ENCODE measurements around the gene IRGQ.
"Not testable (repeated sequence)": the region's sequence is repeated elsewhere in the genome, so short reads cannot be mapped to it uniquely, and the experiment has no call there.

IRGQ gene

DNA sequence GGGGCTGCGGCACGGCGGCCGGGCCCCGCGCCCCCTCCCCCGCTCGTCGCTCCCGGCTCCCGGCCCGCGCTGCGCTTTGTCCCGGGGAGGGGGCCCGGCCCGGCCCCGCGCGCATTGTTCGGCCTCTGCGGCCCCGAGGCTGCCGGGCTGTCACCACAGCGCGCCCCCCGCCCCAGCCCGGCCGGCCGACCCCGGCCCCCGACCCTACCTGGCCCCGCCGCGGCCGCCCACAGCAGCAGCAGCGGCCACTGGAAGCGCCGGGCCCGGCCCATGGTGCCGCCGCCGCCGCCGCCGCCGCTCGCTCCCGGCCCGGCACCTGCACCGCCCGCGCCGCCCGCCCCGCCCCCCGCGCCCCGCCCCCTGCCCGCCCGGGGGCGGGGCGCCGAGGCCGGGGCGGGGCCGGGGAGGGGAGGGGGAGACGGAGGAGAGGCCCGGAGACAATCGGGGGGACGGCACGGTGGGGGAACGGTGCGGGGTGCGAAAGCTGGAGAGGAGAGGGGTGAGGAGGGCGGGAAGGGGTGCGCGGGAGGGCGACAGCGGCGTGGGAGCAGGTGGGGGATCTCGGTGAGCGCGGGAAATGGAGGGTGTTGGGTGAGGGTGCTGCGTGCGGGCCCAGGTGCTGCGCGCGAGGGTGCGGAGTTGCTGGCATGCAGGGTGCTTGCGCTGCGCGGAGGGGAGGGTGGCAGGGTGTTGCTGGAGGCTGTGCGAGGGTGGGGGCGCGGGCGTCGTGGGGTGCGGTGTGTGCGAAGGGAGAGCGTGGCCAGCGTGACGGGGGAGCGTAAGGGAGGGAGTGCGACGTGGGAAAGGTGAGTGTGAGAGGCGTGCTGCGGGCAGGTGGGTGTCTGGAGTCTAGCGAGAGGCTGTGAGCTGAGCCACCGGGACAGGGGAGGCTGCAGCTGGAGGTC, 43.8 kb upstream of the IRGQ start, which contains the start of gene CADM4:
Gene CADM4 (minus strand): TSS at position 332 of the 905 bp plus-strand sequence. CDS start 60 bp downstream, at position 272.
- TF ChIP-seq, protein P1, sequence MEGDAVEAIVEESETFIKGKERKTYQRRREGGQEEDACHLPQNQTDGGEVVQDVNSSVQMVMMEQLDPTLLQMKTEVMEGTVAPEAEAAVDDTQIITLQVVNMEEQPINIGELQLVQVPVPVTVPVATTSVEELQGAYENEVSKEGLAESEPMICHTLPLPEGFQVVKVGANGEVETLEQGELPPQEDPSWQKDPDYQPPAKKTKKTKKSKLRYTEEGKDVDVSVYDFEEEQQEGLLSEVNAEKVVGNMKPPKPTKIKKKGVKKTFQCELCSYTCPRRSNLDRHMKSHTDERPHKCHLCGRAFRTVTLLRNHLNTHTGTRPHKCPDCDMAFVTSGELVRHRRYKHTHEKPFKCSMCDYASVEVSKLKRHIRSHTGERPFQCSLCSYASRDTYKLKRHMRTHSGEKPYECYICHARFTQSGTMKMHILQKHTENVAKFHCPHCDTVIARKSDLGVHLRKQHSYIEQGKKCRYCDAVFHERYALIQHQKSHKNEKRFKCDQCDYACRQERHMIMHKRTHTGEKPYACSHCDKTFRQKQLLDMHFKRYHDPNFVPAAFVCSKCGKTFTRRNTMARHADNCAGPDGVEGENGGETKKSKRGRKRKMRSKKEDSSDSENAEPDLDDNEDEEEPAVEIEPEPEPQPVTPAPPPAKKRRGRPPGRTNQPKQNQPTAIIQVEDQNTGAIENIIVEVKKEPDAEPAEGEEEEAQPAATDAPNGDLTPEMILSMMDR (IDR thresholded peaks at IDR 0.05; ENCODE audit: low read depth, low read length): no peak
- no peak for DNase-seq (ENCODE audit: extremely low read depth, low read depth)

DNA sequence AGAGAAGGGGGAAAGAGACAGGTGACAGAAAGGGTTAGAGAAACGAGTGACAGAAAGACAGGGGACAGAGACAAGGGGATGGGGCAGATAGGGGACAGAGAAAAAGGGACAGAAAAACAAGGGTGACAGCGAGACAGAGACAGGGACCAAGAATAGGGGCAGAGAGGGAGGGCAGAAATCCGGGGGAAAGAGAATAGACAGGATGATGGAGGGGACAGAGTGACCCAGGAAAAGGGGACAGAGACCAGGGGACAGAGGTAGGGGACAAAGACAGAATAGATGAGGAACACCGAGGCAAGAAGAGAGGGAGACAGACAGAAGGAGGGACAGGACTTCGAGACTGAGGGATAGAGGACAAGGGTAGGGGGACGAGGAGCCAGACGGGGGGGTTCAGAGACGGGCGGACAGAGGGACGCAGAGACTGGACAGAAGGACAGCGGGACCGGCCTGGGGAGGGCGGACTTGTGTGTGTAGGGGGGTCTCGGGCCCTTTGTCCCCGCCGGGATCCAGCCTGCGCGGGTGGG, 43.1 kb upstream of the IRGQ start:
- TF ChIP-seq, protein P1 (IDR thresholded peaks at IDR 0.05; ENCODE audit: low read depth, low read length): no peak
- DNase-seq (ENCODE audit: extremely low read depth, low read depth): no peak

DNA sequence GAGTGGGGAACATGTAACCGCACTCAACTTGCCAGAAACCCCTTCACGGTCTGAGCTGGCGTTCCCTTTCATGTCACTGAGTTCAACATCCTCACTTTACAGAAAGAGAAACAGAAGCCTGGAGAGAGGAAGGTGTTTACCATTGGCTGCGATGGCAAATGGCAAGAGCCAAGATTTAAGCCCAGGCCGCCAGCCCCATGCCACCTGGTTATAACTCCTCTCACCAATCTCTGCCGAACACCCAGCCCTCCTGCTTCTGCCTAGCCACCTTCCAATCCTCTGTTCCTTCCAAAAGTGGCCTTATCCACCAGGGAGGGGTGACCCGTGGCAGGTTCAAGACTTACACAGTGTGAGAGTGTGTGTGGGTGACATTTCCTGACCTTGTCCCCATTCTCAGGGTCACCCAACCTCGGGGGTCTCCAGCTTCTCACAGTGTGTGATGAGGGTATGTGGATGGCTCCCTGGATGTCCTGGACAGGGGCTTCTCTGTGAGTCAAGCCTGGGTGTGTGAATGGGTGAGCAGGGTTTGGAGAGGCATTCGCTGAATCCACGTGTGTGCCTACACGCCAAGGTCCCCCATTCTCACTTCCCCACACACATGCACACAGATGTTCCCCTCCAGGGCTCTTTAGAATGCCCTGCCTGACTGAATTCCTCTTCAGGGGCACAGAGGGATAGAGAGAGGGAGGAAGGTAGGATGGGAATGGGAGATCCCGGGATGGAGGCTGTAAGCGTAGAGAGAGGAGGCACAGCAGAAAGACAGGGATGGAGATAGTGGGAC, 42.5 kb upstream of the IRGQ start:
- DNase-seq (ENCODE audit: extremely low read depth, low read depth): no peak
- TF ChIP-seq, protein P1 (IDR thresholded peaks at IDR 0.05; ENCODE audit: low read depth, low read length): no peak

DNA sequence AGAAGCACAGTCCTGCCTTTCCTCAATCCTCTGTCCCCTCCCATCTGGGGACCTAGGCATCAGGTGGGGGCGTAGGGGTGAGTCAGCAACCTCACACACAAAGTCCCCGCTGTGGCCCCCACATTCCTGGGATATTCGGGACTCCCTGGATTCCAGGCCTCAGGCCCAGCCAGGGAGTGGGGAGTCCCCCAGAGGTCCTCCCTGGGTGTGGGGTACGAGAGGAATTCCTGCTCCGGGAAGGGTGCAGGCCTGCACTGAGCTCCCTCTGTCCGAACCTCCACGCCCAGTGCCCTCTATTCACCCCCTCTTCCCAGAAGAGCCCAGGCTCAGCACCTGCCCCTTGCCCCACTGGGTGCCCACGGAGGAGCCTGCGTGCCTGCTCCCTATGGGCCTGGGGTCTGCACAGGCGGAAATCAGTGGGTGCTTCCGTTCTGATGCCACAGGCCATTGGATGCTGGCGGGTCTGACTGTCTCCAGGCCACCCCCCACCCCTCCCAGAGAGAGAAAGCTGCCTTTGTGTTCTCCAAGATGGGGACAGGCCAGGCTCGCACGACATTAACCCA, 40.3 kb upstream of the IRGQ start:
- DNase-seq (ENCODE audit: extremely low read depth, low read depth): no peak
- TF ChIP-seq, protein P1 (IDR thresholded peaks at IDR 0.05; ENCODE audit: low read depth, low read length): no peak

DNA sequence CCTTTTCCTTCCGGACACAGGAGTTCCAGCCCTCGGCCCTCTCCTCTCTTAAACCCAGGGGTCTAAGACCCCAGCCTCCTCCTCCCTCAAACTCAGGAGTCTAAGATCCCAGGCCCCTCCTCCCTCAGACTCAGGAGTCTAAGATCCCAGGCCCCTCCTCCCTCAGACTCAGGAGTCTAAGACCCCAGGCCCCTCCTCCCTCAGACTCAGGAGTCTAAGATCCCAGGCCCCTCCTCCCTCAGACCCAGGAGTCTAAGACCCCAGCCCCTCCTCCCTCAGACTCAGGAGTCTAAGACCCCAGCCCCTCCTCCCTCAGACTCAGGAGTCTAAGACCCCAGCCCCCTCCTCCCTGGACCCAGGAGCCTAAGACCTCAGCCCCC, 39.6 kb upstream of the IRGQ start:
- DNase-seq (ENCODE audit: extremely low read depth, low read depth): not testable (repeated sequence)

DNA sequence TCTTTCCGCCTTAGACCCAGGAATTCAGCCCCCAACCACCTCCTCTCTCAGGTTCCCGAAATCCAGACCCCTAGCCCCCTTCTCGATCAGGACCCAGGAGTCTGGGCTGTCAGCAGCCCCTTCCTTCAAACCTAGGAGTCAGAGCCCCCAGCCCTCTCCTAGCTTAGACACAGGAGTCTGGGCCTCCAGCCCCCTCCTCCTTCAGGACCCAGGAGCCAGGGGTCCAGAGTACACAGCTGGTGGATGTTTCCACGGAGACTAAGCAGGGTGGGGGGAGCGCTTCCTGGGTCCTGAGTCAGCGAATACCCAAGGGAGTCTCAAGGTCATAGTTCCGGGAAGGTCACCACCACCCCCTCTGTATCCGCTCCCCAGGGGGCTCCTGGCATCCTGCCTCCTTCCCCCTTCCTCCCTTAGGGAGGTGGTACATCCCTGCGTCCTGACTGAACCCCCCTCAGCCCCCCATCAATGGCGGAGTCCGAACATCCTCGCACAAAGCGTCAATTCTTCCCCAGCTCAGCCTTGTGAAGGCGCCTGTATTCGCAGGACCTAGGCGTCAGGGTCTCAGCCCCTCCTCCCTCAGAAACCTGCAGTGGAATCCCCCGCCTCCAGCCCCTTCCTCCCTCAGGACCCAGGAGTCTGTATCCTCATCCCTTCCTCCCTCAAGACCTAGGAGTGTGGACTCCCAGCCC, 39.1 kb upstream of the IRGQ start:
- no peak for DNase-seq (ENCODE audit: extremely low read depth, low read depth)

DNA sequence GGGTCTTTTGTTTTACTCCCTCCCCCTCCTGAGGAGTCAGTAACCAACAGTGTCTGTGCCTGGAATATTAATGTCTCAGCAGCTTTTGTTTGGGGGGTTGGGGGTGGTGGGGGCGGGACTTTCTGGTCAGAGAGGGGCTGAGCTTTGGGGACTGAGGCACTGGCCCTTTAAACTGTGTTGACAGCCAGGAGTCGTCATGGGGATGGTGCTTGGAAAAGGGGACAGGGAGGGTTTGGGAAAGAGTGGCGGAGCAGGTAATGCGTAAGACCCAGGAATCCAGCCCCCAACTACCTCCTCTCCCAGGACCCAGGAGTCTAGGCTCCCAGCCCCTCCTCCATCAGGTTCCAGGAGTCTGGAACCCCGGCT, 38.6 kb upstream of the IRGQ start:
- TF ChIP-seq, protein P1 (IDR thresholded peaks at IDR 0.05; ENCODE audit: low read depth, low read length): no peak
- DNase-seq (ENCODE audit: extremely low read depth, low read depth): no peak

More for the DNA sequence above, 39.1 kb upstream of the IRGQ start:
- TF ChIP-seq, protein P1 (IDR thresholded peaks at IDR 0.05; ENCODE audit: low read depth, low read length): no peak
